A204.1 (cell line): Measurements from ENCODE around the gene CAB39L.

Source experiments
- FAIRE-seq: peaks from 2 replicates; lab custom pipeline; 2012; peaks lifted over from hg19 to GRCh38; lab: Jason Lieb, UNC

Gene CAB39L

DNA sequence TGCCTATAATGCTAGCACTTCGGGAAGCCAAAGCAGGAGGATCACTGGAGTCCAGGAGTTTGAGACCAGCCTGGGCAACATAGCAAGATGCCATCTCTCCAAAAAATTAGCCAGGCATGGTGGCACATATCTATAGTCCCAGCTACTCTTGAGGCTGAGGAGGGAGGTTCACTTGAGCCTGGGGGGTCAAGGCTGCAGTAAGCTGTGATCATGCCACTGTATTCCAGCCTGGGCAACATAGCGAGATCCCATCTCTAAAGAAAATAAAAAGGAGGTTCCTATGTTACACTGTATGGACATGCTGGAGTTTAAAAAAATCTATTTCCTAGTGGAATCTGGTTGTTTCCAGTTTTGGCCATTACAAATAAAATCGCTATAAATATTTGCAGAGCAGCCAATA, 2.6 kb downstream of the CAB39L start:
- no peak for FAIRE-seq

DNA sequence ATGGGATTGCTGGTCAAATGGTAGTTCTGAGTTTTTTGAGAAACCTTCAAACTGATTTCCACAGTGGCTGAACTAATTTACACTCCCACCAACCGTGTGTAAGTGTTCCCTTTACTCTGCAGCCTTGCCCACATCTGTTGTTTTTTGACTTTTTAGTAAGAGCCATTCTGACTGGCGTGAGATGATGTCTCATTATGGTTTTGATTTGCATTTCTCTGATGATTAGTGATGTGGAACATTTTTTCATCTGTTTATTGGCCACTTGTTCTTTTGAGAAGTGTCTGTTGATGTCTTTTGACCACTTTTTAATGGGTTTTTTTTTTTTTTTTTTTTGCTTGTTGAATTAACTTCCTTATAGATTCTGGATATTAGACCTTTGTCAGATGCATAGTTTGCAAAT, 4.3 kb downstream of the CAB39L start:
- FAIRE-seq = no peak

DNA sequence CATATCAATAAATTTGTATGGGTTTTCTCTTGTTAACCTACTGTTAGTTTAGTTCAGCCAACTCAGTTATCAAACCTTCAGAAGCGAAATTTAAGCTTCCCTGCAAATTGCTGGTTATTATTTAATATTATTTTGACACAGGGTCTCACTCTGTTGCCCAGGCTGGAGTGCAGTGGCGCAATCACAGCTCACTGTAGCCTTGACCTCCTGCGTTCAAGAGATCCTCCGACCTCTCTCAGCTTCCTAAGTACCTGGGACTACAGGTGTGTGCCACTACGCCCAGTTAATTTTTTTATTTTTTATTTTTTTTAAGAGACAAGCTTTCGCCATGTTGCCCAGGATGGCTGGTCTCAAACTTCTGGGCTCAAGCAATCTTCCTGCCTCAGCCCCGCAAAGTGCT, 6.2 kb downstream of the CAB39L start:
- no peak for FAIRE-seq

DNA sequence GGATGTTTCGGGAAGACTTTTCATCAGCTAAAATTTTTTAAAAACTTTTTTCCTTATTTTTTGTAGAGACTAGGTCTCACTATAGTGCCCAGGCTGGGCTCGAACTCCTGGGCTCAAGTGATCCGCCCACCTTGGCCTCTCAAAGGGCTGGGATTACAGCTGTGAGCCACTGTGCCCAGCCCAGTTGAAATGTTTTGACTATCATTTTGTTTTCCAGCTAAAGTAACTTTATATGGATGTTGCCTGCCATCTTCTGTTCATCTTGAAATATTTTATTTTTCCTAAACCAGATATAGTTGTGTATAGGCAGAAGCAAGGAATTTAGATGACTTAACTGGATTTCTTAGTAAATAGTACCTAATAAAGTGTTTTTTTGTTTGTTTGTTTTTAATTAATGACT, 7.0 kb downstream of the CAB39L start:
- FAIRE-seq = peak; percentile 99

DNA sequence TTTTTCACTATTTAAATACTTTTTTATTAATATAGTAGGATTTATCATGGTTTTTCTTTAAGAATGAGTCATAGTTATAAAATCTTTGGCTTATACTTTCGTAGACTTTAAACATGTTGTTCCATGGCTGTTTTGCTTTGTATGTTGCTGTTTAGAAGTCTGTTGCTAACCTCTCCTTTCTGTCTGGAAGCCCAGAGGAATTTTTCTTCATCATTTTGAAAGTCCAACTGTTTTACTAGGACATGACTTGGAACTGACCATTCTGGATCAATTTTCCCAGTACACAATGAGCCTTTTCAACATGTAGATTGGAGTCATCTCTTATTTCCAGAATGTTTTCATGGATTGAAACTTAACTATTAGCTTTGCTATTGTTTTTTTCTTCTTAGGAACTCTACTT, 7.9 kb downstream of the CAB39L start:
- FAIRE-seq = peak; percentile 84

DNA sequence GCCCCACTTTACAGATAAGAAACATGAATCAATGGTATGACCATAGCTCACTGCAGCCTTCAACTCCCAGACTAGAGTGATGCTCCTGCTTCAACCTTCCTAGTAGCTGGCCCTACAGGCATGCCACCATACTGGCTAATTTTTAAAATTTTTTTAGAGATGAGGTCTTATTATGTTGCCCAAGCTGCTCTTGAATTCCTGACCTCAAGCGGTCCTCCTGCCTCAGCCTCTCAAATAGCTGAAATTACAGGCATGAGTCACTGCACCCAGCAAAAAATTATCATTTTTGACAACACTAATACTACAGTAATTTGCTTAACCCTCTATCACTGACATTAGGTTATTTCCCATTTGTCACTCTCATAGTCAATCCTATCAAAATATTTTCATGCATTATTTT, 14.7 kb downstream of the CAB39L start:
- no peak for FAIRE-seq

DNA sequence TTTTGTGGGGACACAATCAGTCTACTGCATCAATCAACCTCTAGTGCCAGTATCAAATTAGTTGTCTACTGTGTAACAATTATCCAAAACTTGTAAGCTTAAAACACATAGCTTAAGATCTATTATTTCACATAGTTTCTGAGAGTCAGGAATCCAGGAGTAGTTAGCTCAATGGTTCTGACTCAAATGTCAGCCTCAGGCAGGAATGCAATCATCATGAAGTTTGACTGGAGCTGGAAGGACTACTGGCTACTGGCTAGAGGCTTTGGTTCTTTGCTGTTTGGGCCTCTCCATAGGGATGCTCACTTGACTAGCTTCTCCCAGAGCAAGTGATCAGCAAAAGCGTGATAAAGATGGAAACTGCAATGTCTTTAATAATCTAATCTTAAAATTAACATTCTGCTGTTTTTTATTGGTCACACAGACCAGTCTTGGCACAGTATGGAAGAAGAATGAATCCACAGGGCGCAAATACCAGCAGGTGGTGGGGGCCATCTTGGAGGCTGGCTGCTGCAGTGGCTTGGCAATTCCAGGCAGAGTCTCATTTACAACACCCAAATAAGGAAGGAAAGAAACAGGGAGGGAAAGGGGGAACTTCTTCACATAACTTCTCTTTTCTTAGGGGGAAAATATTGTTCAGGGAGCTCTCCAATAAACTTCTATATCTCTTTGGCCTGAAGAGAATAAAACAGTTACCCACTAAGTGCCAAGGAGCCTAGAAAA, 15.7 kb downstream of the CAB39L start:
- no peak for FAIRE-seq

DNA sequence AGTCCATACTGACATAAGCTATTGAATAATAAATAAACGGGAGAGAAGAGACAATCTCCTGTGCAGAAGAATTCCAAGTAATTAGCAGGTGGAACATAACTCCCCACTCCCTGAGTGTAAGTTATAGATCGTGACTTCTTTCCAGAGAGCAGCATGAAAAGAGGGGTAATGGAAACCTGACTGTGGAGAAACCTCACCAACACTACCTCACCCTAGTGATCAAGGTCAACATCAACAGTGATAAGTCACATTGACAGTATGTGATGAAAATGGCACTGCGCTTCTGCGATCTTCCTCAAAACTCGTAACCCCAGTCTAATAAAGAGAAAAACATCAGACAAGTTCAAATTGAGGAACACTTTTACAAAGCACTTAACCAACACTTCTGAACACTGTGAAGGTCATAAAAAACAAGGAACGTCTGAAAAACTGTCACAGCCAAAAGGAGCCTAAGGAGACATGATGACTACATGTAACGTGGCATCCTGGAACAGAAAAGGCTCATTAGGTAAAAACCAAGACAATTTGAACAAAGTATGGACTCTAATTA, 19.8 kb downstream of the CAB39L start:
- no peak for FAIRE-seq

DNA sequence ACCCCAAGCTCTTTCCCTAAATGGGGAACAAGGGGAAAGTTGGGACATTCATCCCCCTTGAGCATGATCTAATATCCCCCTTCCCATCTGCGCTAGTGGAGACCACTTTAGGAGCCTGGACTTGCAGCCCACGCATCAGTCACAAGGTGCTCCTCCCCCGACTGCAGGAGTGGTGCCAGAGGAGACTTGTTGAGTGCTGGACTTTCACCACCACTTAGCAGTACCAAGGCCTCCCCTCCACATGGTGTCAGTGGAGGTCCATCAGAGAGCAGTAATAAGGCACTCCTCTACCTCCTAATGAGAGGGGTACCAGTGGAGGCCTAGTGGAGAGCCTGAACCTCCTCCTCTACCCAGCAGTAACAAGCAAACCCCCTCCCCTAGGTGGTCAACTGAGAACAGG, 22.5 kb downstream of the CAB39L start:
- no peak for FAIRE-seq

DNA sequence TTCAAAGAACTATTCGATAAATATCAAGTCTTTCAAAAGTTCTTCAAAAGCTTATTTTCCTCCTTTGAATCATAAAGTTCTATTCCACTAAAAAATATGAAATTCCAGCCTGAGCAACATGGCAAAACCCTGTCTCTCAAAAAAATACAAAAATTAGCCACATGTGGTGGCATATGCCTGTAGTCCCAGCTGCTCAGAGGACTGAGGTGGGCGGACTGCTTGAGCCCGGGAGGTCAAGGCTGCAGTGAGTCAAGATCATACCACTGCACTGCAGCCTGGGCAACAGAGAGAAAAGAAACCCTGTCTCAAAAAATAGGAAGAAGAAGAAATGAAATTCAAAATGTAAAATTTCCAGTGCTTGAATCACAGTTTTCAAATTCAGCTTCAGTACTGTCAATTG, 24.6 kb downstream of the CAB39L start:
- FAIRE-seq = no peak

DNA sequence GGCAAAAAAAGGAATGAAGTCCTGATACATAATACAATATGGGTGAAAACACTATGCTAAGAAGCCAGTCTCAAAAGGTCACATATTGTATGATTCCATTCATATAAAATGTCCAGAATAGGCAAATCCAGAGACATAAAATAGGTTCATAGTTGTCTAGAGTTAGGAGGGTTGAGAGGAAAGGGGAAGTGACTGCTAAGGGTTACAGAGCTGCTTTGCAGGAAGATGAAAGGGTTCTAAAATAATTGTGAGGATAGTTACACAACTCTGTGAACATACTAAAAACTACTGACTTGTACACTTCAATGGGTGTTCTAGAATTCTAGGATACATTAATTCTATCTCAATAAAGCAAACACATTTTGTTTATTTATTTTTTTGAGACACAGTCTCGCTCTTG, 25.7 kb downstream of the CAB39L start:
- no peak for FAIRE-seq

DNA sequence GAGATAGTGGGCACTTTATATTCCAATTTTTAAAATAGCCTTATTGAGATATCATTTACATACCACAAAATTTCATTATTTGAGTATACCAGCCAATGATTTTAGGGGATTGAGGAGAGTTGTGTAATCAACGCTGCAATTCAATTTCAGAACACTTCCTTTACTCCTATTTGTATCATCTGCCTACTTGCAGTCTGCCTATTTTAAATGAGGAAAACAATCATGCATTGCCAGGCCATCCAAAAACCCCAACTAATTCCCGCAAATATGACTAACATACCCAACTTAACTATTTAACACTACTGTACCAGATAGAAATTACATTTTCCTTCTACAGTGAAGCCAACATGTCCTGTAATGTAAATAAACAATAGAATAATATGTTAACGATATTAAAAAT, 26.7 kb downstream of the CAB39L start:
- FAIRE-seq = no peak

DNA sequence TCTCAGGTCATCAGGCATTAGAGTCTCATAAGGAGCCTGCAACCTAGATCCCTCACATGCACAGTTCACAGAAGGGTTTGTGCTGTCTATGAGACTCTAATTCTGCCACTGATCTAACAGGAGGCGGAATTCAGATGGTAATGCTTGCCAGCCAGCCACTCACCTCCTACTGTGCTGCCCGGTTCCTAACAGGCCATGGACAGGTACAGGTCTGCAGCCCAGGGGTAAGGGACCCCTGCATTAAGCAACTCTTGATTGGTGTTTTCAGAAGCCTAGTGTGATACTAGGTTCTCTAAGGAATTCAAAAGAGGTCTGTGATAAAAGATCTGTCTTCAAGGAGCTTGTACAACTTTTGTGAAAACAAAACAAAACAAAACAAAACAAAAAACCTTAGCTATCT, 31.1 kb downstream of the CAB39L start:
- no peak for FAIRE-seq

DNA sequence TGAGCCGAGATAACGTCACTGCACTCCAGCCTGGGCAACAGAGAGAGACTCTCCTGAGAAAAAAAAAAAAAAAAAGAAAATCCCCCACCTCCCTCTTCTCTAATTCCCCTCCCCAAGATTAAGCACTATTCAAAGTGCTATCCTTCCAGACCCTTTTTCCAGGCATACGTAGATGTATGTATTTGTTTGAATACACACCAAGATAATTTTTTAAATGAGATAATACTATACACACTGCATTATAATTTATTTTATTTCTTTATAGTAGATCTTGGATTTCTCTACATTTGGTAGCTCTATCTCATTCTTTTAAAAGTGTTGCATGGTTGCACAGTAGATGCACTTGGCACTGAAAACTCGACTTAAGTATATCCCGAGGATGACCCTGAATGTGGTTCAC, 32.5 kb downstream of the CAB39L start:
- no peak for FAIRE-seq

DNA sequence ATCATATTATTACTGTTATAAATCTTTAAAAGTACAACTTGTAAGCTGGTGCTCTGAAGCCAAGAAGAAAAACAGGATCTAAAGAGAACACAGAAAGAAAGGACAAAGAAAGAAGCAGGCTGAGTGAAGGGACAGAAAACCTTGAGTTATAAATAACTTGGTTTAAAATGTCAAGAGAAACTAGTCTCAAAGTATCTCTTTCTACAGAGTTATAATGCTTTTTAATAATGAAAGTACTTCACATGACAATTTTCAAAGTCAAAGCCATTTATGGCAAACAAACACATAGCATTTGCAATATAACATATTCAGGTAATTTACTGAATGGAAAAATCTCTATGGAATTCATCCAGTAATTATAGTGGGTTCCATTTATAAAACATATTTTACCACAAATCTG, 33.4 kb downstream of the CAB39L start:
- peak; percentile 87 for FAIRE-seq

DNA sequence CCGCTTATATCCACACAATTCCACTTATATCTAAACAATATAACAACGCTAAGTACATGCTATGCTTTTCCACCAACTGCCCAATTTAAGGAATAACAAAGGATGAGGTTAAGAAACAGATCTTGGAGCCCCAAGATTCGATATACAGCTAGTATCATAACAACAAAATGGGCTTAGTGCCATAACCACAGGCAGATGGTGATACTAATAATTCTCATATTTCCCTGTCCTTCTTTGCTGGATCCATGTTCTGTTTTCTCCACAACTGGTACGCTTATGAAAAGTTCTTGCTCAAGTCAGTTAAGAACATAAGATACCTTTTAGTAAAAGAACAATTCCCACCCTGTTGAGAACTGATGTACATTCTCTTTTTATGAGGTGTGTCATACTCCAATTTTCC, 33.9 kb downstream of the CAB39L start:
- no peak for FAIRE-seq

DNA sequence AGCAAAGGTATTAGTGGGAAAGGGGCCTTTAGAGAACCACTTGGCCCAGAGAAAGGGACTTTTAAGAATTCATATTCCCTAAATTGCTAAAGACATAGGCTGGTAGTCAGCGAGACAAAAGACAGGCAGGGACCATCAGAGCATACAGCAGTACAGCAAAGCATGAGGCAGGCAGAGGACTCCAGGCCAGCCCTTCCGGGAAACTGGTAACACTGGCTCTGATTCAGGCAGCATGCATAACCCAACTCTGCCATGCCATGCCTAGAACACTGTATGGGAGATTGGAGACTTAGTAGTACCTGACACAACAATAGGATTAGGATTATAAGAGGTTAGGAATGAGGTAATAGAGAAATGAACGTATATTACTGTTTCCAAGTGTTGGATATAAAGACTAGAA, 34.9 kb downstream of the CAB39L start:
- no peak for FAIRE-seq

DNA sequence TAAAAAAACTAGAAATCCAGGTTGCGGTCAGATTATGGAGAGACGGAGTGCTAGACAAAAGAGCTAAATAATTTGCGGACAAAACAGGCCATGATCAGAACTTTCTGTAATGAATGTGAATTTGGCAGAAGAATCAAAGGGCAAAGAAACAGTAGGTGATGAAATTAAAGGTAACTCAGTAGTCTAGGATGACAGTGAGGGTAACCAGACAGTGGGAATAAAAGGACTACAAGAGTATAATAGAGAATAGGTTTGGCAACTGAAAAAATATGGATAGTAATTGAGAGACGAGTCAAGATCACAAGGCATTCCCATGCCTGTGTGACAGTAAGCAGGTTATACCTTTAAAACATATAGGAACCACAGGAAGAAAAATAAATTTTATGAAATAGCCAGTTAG, 35.9 kb downstream of the CAB39L start:
- no peak for FAIRE-seq

DNA sequence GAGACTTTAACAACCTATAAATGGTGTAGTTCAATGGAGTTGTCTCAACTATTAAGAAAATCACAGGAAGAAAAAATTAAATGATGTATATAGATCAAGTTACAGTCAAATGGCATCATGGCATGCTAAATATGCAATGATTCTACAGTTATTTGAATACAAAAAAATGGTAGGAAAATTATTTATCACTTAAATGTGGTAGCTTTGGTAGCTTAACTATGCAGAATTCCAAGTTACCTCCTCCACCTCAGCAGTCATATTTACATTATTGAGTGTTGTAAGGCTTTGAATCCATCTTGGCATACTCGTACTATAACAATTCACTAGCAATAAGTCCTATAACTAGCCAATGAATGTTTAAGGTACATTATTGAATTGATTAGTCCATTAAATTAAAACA, 36.8 kb downstream of the CAB39L start:
- no peak for FAIRE-seq

DNA sequence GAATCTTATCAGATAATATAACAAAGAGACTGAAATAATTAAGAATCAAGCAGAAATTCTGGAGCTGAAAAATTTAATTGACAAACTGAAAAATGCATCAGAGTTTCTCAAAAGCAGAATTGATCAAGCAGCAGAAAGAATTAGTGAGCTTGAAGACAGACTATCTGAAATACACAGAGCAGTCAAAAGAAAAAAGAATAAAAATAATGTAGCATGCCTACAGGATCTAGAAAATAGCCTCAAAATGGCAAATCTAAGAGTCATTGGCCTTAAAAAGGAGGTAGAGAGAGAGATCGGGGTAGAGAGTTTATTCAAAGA, 39.2 kb downstream of the CAB39L start:
- FAIRE-seq = no peak

DNA sequence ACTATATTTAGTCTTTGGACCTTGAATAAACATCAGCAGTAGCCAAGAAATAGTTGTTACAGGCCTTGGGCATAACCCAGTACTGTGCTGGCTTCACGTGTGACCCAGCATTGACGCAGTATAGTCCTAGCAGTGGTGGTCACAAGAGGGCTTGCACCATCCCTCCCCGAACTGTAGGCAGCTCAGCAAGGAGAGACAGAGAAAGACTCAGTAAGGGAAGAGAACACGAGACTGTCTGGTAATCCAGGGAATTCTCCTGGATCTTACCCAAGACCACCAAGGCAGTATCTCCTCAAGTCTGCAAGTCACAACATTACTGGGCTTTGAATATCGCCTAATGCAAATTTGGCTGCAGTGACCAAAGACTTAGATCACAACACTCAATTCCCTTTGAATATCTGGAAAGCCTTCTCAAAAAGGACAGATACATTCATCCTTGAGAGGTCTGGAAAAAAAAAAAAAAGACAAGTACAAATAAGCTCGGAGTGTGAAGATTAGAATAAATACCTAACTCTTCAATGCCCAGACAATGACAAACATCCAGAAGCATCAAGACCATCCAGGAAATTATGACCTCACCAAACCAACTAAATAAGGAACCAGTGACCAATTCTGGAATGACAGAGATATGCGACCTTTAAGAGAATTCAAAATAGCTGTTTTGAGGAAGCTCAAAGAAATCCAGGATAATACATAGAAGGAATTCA, 39.7 kb downstream of the CAB39L start:
- no peak for FAIRE-seq

DNA sequence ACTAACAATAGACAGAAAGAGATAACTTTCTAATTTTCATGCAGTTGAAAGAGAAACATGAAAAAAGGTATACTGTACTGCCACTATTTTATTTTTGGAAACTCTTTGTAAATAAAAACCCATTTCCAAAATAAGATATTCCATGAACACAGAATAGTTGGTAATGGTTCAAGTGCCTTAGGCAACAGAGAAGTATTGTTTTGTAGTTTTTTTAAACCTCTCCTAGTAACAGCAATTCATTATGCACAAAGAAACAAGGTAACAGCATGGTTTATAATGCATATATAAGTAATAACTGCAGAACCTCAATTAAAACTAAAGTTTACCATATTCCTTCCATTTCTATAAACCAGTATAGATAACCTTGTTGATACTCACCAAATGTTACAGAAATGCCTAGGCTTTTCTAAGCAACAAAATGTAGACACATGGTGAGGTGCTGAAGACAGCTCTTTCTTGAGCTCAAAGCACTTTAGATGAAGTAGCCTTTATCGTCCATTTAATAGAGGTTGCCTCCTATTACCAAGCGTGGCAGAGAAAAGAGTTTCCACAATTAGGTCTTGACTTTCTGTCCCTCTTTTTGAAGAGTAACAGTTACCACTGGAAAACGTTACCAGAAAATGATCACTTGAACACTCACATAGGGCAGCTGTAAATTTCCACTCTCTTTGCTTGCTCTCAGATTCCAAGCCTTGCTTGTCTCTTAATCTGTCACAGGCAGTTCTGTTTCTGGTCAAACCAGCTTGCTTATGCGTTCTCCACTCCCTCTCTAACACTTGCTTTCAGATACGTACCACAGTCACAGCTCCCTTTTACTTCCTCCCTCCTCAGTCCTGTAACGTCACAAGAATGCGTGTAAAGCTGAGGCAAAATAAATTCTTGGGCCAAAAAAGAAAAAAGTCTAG, 42.9 kb downstream of the CAB39L start:
- peak; percentile 98 for FAIRE-seq
